ENCODE measurements around the gene GBX1.
A peak's percentile ranks its signal among the peaks of the same experiment; 100 is the strongest.

The GBX1 gene

DNA sequence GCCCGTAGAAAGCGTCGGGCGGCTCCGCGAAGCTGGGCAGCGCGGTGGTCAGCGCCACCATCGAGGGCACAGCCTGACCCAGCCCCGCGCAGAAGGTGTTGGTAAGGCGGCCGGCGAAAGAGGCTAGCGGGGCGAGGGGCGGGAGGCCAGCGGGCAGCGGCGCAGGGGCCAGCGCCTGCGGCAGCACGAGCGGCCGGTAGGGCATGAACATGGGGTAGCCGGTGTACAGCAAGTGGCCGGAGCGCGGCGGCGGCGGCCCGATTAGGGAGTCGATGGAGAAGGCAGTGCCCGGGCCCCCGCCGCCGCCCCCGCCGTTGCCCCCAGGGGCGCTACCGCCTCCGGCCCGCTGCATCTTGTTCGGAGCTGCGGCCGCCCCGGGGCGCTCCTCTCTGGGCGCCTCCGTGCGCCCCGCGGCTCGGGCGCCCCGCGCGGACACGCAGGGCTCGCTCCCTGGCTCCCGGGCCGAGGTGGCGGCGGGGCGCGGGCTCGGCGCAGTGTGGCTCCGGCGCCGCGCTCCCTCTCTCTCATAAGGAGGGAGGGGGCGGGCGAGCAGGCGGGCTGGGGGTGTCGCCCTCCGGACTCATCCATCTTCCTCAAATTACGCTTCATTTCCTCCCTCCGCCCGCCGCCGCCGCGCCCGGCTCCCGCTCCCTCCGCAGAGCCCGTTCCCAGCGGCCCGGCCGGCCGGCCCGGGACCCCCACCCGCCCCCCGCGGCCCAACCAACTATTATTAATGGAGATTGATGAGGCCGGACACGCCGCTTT, at the start of gene GBX1:
Gene GBX1, minus strand, starts transcription at position 498 of the 765 bp plus-strand sequence. Its CDS starts 146 bp downstream, at position 352.
- DNase-seq = peak; percentile 16

DNA sequence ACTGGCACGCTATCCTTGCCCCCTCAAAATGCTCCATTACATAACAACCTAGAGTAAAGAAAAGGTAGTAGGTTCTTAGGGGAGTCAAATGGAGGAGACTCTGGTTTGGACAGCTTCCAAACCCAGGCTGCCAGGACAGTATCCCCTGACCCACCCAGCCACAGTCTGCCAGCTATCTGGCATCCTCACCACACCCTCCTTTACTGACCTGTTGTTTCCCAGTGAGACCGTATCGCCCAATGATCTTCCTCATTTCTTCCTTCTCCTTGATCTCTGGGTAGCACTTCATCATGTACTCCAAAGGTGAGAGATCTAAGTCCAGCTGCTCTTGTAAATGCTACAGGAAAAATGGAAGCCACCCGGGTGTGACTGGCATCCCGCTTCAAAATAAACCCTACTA, 47.9 kb upstream of the GBX1 start:
- no peak for DNase-seq

DNA sequence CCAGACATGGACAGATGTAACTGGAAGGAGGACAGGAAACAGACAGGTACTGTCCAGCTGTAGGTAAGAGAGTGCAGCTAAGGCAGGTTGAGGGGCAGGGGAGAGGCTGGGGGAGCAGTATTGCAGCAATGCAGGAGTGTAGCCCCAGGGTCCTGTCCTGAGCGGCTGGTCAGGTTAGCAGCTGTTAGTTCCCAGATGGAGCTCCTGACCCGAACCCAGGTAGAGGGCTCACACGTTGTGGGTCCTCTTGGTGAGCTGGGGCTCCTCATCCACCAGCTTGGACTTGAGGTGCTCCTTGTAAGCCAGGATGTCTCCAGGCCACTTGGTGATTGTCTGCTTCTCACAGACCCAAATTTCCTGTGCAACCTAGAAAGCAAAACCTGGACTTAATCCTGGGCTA, 46.3 kb upstream of the GBX1 start:
- DNase-seq = no peak

DNA sequence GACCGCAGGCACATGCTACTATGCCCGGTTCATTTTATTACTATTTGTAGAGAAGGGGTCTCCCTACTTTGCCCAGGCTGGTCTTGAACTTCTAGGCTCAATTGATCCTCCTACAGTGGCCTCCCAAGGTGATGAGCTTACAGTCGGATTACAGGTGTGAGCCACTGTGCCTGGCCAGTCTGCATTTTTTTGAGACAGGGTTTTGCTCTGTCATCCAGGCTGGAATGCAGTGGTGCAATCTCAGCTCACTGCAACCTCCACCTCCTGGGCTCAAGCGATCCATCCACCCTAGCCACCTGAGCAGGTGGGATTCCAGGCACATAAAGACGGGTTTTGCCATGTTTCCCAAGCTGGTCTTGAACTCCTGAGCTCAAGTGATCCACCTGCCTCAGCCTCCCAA, 45.1 kb upstream of the GBX1 start:
- no peak for DNase-seq

DNA sequence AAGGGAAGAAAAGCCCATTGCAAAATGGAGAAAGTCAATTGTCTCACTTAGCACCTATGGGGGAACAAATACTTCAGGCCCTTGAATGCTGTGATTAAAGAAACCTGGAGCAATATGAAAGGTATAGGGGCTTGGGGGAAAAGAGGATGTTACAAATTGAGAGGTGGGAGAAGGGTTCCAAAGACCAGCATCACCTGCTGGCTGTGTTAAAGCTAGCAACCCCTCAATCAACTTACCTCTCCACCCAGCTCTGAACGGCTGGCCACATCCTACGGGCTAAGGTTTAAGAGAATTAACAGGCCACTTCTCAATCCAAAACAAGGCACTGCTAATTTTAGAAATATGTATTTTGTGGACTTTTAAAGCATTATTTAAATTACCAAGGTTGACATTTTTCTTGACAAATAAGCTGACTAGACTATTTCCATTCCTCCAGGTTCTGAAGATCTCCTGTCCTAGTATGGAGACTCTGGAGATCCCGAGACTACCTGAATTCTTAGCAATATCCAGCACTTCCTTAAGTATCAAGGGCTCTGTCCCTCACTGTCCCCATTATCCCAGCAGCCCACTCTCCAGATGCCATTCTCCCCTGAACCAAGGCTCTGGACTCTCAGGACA, 43.8 kb upstream of the GBX1 start:
- no peak for DNase-seq

DNA sequence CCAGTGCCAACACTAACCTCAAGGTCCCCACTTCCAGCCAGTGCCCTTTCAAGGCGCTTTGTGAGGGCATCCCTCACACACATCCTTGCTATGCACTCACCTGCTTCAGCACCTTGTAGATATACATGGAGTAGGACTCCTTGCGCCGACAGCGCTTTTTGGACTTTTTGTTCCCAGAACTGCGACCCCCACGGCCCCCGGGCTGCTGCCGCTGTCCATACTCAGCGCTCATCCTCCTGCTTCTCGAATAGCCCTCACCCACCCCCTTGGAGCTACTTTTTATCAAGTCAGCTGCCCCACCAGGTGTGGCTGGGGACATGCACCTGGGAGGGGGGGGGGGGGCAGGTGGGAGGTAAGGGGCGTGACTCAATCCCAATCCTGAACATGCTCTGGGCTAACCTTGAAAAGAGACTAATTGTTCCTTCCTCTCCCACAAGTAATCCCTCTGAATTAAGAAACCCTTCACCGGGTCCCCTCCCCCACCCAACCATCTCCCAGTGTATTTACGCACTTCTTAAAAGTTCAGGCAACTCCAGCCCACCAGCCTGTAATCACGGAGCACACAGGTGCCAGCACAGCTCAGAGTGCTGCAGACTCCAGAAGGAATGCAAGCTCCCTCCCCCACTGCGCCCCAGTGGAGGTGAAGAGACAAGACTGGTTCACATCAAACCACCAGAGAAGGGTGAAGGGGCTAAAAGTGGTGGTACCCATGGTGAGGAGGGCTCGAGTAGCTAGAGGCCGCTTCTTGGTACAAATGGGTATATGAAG, 42.8 kb upstream of the GBX1 start, which contains the start of gene H2BK1:
Gene H2BK1, minus strand, starts transcription at position 402 of the 768 bp plus-strand sequence. Its CDS starts 170 bp downstream, at position 232.
- DNase-seq = no peak

DNA sequence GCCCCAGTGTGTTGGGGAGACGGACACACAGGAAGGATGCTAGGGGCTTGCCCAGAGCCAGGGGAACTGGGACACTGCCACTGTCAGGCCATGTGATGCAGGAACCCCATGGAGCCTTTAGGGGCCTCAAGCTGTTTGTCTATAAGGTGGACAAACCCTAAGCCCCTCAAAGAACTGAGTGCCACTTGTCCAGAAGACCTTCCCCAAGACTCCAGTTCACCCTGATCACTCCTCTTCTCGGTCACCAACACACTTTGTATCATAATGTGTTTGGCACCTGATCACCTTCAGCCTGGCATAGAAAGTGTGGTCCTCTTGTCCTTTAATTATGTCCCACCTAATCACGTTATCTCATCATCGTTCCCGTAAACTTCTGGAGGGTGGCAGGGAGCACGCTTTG, 42.1 kb upstream of the GBX1 start:
- DNase-seq = no peak

DNA sequence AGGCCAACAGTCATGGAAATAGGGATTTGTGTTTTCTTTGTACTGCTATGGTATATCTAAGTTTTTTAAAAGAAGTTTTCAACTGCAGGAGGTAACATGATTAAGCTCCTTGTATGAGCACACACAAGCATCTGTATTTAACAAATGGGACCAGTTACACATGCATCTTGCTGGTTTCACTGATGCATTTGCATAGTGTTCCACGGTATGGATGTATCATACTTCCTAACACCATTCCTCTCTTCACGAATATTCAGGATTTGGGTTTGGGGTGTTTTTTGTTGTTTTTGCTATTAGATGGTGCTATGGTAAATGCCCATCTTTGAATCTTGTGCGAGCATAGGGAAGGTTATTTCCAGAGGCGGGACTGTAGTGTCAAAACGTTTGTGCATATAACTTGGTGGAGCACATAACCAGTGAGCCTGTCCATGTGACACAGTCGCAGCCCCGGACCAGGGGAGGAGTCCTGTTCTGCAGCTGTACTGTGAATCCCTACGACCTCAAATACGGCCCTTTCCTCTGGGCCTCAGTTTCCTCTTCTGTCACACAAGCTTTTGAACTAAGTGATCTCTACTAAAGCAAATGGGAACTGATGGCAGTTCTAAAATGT, 40.9 kb upstream of the GBX1 start:
- DNase-seq = no peak

DNA sequence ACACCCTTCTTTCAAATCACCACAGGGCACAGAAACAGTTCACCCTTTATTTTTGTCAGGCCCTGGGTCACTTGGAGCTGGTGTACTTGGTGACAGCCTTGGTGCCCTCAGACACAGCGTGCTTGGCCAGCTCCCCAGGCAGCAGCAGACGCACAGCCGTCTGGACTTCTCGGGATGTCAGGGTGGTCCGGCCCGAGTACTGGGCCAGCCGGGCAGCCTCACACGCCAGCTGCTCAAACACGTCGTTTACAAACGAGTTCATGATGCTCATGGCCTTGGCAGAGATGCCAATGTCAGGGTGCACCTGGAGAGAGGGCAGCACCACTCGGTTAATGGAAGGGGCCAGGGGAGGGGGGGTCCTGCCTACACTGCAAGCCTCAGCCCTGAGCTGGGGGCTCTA, 40.3 kb upstream of the GBX1 start:
- DNase-seq = no peak

DNA sequence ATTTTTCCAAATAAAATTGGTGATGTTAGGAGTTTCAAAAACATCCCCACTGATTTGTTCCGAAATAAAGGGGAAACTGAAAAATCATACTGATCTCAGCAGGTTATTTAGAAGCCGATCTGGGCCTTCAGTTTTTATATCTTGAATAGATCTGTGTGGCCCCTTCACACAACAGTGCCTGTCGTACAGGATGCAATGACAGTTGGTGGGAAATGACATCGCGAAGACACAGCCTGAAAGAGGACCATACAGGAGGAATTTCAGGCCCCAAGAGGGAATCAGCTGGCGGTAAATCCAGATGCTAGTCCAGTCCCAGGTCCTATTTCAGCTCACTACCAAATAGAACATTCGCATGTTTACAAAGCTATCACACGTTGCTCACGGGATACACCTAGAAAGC, 39.8 kb upstream of the GBX1 start:
- no peak for DNase-seq

DNA sequence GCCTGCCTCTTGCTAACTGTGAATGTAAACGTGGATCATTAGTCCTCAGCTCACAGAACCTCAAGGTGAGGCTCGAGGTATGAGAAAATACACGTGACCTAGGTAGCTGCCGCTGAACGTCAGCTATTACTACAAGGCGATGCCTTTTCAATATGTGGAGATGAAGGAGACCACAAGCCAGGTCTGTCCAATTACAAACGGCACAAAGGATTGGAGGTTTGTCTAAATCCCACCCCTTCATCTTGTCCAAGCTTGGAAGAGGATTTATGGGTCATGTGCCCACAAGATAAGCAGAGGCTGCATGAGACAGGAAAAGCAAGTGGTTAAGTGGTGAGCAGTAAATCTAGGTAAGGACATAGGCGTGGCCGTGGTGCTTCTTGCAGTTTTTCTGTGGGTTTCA, 39.4 kb upstream of the GBX1 start:
- DNase-seq = no peak

DNA sequence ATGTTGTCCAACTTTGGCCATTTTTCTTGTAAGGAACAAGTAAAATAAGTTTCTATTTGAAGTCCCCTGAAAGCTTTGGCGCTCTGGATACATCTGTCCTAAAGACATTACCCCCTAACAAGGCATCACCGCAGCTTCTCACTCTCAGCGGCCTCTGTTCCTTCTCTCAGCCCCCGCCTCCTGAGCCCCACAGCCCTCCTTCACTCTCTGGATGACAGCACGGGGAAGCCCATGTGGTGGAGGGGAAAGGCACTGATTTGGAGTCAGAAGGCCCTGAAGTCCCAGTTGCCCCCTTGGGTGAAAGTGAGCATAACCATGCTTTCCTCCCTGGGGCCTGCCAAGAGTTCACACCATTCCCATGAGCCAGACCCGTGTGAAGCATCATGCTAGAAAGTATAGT, 38.2 kb upstream of the GBX1 start:
- no peak for DNase-seq

DNA sequence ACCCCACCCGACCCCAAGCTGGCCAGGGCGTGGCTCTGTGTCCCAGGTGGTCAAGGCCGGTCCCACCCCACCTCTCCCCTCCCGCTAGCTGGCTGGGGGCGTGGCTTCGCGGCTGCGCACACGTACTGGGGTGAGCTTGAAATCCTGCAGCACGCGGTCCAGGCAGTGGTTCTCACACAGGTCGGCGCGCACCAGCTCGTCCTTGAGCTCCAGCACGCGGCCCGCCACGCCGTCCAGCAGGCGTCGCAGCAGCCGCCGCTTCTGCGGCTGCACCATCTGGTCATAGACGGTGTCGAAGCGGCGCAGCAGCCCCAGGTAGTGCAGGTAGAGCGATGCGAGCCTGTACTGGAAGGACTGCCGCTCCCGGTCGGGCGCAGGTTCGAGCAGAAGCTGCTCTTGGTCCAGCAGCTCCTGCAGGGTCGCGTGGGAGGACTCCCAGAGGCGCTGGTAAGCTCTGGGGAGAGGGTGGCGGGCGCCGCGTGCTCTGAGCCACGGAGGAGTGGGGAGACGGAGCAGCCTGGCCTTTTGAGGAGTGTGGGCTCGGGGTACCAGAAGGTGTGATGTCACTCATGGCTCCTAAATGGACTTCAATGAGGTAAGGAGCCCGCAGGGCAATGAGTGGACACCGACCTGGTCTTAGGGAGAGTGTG, 37.0 kb upstream of the GBX1 start:
- DNase-seq = no peak

DNA sequence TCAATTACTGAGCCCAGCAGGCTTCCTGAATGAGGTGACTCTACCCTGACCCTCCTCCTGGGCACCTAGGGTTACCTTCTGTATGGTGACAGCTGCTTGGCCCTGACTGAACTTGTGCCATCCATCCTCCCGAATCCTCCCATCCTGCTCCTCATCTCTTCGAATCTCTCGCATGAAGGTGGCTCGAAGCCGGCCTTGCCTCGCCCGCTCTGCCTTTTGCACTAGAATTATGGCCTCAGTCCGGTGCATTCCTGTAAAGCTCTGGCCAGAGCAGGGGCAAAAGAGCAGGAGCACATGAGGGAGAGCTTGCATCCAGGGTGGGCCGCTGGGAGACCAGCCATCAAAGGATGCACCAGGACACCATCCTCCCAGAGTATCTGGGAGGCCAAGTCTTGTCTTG, 35.3 kb upstream of the GBX1 start:
- DNase-seq = no peak

DNA sequence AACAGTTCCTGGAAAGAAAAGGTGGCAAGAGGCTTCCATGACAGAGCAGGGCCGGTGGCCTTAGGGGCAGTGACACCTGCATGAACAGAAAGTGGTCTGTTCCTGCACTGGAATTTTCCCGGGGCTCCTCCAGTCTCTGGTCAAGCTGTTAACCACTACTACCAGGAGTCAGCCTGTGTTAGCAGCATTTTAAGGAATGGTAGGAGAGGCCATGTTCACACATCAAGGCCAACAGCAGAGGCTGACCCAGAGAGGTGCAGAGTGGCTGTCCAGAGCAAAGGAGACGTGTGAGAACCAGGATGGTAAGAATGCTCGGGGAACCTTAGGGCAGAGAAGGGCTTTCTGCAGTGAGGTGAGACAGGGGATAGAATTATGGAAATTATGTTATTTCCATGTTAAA, 34.3 kb upstream of the GBX1 start:
- no peak for DNase-seq

DNA sequence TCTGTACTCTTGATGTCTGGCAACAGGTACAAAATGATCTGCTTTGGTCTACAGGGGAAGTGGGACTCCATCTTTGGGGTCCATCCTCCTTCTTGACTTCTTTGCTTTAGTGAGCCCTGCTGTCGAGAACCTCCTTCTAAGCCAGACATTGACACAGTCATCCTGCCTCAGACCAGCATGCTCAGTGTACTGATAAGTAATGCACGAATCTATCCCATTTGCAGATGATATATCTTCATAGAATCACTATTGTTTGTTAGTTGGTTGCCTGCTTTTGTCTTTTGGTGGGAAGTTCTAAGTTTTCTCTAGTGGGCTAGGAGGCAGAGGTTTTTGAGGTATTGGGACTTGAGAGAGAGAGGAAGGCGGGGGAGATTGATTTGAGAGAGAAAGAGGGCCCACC, 33.9 kb upstream of the GBX1 start:
- no peak for DNase-seq

DNA sequence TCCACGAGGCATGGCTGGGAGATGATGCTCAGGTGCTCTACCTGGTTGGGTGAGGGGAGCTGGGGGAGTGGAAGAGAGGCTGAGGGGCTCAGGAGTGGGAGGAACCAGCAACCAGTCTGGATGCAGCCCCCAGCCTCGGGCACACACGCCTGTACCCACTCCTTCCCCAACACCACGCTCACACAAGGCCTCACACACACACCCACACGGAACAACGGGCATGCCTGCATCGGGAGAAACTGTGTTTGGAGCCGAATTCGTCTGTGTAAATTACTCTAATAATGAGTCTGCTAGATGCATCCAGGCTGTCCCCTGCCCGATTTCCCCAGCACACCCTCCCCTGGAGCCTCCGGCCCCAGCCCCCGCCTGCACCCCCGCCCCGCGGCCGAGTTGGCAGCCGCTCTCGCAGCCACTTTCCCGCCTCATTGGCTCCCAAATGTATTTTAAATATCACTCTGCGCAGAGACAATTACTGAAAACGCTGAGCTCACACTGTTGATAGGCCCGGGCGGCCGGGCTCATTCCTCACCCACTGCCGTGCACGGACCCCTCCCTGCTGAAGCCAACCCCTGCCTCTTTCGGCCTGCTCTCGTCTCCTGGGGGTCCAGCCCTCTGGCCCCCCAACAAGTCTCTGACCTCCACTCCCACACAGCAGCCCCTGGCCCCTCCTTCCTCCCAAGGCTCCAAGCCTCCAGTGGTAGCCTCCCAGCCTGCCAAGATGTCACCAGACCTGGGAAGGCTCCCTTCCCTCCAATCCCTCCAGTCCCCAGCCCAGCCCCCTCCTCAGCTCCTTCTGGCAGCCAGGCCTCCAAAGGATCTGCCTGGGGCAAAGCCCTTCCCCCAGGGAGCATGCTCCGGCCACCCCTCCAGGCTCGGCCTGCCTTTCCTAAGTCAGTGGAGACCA, 31.7 kb upstream of the GBX1 start:
- peak; percentile 45 for DNase-seq

DNA sequence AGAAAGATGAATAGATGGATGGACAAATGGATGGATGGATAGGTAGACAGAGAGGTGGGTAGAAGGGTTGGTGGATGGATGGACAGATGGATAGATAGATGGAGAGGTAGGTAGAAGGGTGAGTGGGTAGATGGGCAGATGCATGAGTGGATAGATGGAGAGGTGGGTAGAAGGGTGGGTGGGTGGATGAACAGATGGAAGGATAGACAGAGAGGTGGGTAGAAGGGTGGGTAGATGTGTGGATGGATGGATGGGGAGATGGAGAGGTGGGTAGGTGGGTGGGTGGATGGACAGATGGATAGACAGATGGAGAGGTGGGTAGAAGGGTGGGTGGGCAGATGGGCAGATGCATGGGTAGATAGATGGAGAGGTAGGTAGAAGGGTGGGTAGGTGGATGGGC, 30.4 kb upstream of the GBX1 start:
- DNase-seq = no peak

DNA sequence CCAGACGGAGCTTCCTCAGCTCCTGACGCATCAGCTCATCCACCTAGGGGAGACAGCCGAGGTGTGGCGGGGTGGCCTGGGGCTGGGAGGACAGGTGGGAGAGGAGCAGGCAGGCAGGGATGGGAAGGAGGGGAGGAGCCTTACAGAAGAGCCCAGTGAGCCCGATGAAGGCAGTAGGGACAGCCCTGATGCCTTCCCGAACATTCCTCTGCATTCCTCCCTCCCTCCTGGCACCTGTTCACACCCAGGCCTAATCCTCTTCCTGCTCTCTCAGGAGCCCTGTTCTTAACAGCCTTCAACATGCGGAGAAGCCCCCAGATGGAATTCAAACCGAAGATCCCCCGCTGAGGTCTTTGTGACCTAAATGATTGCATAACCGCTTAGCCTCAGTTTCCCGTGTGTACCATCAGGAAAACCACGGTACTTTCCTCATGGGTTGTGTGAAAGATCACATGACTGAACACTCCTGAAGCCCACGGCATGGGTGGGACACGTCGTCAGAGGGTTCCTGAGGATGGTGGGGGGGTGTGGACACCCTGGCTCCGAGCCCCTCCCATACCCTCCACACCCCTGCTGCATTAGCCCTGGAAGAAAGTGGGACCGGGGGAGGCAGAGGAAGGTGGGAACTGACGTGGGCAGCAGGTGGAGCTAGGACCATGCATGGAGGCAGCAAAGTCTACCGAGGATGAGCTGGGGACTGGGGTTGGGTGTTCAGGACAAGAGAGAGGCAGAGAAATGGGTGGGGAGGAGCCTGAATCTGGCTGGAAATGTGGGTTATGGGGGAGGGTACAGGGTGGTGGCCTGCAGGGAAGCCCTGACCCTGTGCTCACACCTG, 28.3 kb upstream of the GBX1 start:
- DNase-seq = no peak

DNA sequence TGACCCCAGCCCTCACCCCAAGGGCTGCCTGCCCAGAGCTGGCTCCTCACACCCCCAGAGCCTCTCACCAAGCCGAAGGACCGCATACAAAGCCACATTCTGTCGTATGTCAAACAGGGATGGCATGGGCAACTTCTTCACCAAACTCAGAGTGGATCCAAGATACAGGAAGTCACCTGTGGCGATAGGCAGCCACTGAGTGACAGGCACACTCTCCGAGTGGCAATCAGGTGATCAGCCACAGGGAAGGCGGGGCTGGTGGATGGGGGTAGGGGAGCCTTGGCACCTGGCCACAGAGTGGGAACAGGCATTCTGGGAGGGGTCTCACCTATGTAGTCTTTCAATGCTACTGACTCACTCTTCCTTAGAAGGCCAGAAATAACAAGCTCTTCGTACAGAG, 26.7 kb upstream of the GBX1 start:
- no peak for DNase-seq
